ENCODE measurements around the gene MAGI2. TPM values are rescaled to one million over a fixed set of nuclear protein-coding genes. Genes with fewer than 3 reads are reported as not detected.
"Not testable (repeated sequence)": the region's sequence is repeated elsewhere in the genome, so short reads cannot be mapped to it uniquely, and the experiment has no call there.

Gene MAGI2
- total and polyA plus RNA-seq, 4 donors, result 43.4 to 61.3 (median 50.1) TPM

DNA sequence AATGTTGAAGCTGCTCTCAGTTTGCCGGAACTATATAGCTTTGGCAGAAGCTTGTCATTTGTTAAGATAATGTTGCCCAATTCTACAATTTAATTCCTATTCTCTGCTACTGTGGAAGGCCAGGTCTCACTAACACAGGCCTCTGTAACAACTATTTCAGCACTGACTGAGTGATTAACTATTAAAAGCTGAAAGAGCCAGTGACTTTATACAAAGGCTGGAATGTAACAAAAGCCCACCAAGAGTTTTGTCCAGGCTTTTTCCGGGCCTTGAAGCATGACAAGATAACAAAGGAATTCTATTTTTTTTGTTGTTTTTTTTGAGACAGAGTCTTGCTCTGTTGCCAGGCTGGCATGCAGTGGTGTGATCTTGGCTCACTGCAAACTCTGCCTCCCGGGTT is 859.3 kb downstream of the MAGI2 start:
- H3K4me1 ChIP-seq (ENCODE audit: control insufficient read depth, insufficient read depth, low read length), result no peaks in the 10 kb centered on the region
- H3K9me3 ChIP-seq (ENCODE audit: control insufficient read depth, insufficient read depth, low read length), result no peaks in the 10 kb centered on the region
- WGBS (ENCODE audit: insufficient coverage), result 30% methylated on average over 2 of the region's 3 CpGs
- no peak overlapping the region for H3K4me3 ChIP-seq (ENCODE audit: low read depth, low read length)
- H3K27ac ChIP-seq (ENCODE audit: low read depth, low read length), result no peak overlapping the region
- no peaks in the 10 kb centered on the region for H3K27me3 ChIP-seq (ENCODE audit: control insufficient read depth, insufficient read depth, low read length)
- no peak for DNase-seq (ENCODE audit: low read depth in 4 of 6, low spot score in 6 of 6)
- H3K36me3 ChIP-seq (ENCODE audit: control insufficient read depth, insufficient read depth, low read length), result no peaks in the 10 kb centered on the region

DNA sequence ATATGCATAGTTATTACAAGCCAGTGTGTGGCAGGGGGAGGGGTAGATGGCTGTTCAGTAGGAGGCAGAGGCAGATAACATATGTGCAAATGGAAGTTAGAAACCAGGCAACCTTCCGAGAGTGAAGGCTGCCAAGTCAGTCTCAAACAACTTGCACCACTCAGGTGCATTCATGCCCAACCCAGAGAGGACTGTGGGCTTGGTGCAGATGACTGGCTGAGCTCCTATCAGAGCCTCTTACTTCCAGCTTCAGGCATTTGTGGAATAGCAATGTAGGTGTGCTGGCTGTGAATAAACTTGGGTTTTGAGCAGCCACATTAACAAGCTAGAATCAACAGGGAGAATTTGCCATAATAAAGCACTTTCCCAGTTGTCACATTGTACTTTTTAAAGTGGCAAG is 865.1 kb downstream of the MAGI2 start:
- H3K27ac ChIP-seq (ENCODE audit: low read depth, low read length), result no peak overlapping the region
- no peaks in the 10 kb centered on the region for H3K36me3 ChIP-seq (ENCODE audit: control insufficient read depth, insufficient read depth, low read length)
- WGBS (ENCODE audit: insufficient coverage), result 0% methylated on average over 1 of the region's 1 CpG

GRCh38 chr7:78587443-78588044 is 865.9 kb downstream of the MAGI2 start:
- no CpG with 5 or more reads among the region's 5 CpGs for WGBS (ENCODE audit: insufficient coverage)
- no peak overlapping the region for H3K27ac ChIP-seq (ENCODE audit: low read depth, low read length)
- no peak for DNase-seq (ENCODE audit: low read depth in 4 of 6, low spot score in 6 of 6)
- no peaks in the 10 kb centered on the region for H3K9me3 ChIP-seq (ENCODE audit: control insufficient read depth, insufficient read depth, low read length)
- H3K4me3 ChIP-seq (ENCODE audit: low read depth, low read length), result no peak overlapping the region
- no peaks in the 10 kb centered on the region for H3K4me1 ChIP-seq (ENCODE audit: control insufficient read depth, insufficient read depth, low read length)
- H3K36me3 ChIP-seq (ENCODE audit: control insufficient read depth, insufficient read depth, low read length), result no peaks in the 10 kb centered on the region
- H3K27me3 ChIP-seq (ENCODE audit: control insufficient read depth, insufficient read depth, low read length), result no peaks in the 10 kb centered on the region

More for the DNA sequence above, 865.1 kb downstream of the MAGI2 start:
- Histone ChIP-seq H3K4me1 (ENCODE audit: control insufficient read depth, insufficient read depth, low read length) (no peaks in the 10 kb centered on the region), H3K9me3 (ENCODE audit: control insufficient read depth, insufficient read depth, low read length) (no peaks in the 10 kb centered on the region), H3K27me3 (ENCODE audit: control insufficient read depth, insufficient read depth, low read length) (no peaks in the 10 kb centered on the region), H3K4me3 (ENCODE audit: low read depth, low read length) (no peak overlapping the region)
- DNase-seq (ENCODE audit: low read depth in 4 of 6, low spot score in 6 of 6), result no peak

GRCh38 chr7:78585980-78586379 is 867.5 kb downstream of the MAGI2 start:
- 100% methylated on average over 3 of the region's 4 CpGs for WGBS (ENCODE audit: insufficient coverage)
- H3K4me3 ChIP-seq (ENCODE audit: low read depth, low read length), result no peak overlapping the region

DNA sequence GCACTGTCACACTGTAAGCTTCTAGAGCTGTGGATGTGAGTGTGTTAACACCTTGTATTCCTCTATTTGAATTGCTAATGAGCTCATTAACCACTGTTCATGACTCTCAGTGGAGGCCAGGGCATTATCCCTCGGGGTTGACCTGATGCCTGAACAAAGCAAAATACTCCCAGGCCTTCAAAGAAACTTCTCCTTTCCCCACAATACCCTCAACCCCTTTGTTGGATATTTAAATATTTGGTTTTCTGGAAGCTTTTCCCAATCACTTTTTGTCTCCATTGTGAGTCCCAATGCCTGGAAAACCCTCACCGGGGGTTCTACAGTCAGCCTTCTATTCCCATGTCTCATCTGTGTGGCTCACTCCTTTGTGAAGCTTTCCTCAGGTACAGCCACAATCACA is 874.8 kb downstream of the MAGI2 start:
- Histone ChIP-seq H3K4me3 (ENCODE audit: low read depth, low read length) (no peak overlapping the region), H3K27me3 (ENCODE audit: control insufficient read depth, insufficient read depth, low read length) (no peaks in the 10 kb centered on the region), H3K36me3 (ENCODE audit: control insufficient read depth, insufficient read depth, low read length) (no peaks in the 10 kb centered on the region), H3K27ac (ENCODE audit: low read depth, low read length) (no peak overlapping the region), H3K9me3 (ENCODE audit: control insufficient read depth, insufficient read depth, low read length) (no peaks in the 10 kb centered on the region), H3K4me1 (ENCODE audit: control insufficient read depth, insufficient read depth, low read length) (no peaks in the 10 kb centered on the region)
- 7% methylated on average over 1 of the region's 2 CpGs for WGBS (ENCODE audit: insufficient coverage)
- DNase-seq (ENCODE audit: low read depth in 4 of 6, low spot score in 6 of 6), result peak in 2 of 6 donors; percentile 27 to 64

More at GRCh38 chr7:78585980-78586379, 867.5 kb downstream of the MAGI2 start:
- Histone ChIP-seq H3K9me3 (ENCODE audit: control insufficient read depth, insufficient read depth, low read length) (no peaks in the 10 kb centered on the region), H3K27me3 (ENCODE audit: control insufficient read depth, insufficient read depth, low read length) (no peaks in the 10 kb centered on the region), H3K27ac (ENCODE audit: low read depth, low read length) (no peak overlapping the region), H3K36me3 (ENCODE audit: control insufficient read depth, insufficient read depth, low read length) (no peaks in the 10 kb centered on the region), H3K4me1 (ENCODE audit: control insufficient read depth, insufficient read depth, low read length) (no peaks in the 10 kb centered on the region)
- no peak for DNase-seq (ENCODE audit: low read depth in 4 of 6, low spot score in 6 of 6)

DNA sequence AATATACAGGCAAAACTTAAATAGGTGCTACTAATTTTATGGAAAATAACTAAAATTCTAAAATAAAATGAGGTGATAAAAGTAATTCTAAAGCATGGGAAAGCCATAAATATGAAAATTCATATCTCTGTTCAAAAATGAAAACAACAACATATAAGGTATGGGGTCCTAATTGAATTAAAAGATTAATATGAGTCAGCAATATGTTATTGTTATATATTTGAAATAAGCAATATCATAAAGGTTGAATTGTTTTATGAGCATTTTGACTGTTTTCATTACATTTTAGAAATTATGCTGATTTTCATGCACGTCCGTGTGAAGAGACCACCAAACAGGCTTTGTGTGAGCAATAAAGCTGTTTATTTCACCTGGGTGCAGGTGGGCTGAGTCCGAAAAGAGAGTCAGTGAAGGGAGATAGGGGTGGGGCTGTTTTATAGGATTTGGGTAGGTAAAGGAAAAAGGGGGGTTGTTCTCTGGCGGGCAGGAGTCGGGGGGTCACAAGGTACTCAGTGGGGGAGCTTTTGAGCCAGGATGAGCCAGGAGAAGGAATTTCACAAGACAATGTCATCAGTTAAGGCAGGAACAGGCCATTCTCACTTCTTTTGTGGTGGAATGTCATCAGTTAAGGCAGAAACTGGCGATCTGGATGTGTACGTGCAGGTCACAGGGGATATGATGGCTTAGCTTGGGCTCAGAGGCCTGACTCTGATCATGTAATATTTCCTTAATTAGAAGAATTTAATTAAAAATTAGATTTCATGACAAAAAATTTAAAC is 876.1 kb downstream of the MAGI2 start:
- H3K27ac ChIP-seq (ENCODE audit: low read depth, low read length); H3K36me3 ChIP-seq (ENCODE audit: control insufficient read depth, insufficient read depth, low read length); H3K4me1 ChIP-seq (ENCODE audit: control insufficient read depth, insufficient read depth, low read length); H3K4me3 ChIP-seq (ENCODE audit: low read depth, low read length); H3K9me3 ChIP-seq (ENCODE audit: control insufficient read depth, insufficient read depth, low read length); H3K27me3 ChIP-seq (ENCODE audit: control insufficient read depth, insufficient read depth, low read length); DNase-seq (ENCODE audit: low read depth in 4 of 6, low spot score in 6 of 6): not testable (repeated sequence)
- WGBS (ENCODE audit: insufficient coverage), result 60% methylated on average over 1 of the region's 7 CpGs

DNA sequence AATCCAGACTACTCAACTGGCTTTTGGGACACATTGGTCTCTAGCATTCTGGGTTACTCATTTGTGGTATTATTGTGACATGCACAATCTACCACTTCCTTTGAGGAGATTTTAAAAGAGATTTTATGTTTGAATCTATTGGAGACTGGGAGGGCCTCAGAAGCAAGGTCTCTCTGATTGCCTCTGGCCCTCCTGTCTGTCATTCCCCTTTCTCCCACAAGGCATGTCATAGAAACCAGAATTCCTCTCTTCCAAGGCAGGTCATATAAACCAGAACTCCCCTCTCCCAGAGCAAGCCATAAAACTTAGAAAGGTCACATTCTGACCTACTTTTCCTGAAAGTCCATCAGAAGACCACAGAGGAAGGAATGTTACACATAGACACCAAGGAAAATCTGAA is 877.2 kb downstream of the MAGI2 start:
- Histone ChIP-seq H3K4me3 (ENCODE audit: low read depth, low read length) (no peak overlapping the region), H3K36me3 (ENCODE audit: control insufficient read depth, insufficient read depth, low read length) (no peaks in the 10 kb centered on the region), H3K27ac (ENCODE audit: low read depth, low read length) (no peak overlapping the region), H3K4me1 (ENCODE audit: control insufficient read depth, insufficient read depth, low read length) (no peaks in the 10 kb centered on the region), H3K9me3 (ENCODE audit: control insufficient read depth, insufficient read depth, low read length) (no peaks in the 10 kb centered on the region), H3K27me3 (ENCODE audit: control insufficient read depth, insufficient read depth, low read length) (no peaks in the 10 kb centered on the region)
- no peak for DNase-seq (ENCODE audit: low read depth in 4 of 6, low spot score in 6 of 6)

DNA sequence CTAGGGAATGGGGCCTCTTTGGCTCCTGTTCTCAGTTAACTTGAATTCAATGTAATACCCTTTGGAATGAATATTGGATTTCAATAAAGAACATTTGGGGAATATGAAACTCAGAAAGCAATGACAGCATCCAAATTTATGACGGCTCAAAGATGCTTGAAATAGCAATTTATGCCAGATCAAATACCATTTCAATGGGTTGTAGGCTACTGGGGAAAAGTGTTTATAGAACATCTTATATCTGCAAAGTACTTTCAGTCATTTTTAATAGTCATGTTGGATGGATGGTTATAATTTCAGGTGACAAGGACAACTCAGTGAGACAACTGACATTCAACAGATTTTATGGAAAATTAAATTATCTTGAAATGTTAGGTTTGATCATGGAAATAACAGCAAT is 882.2 kb downstream of the MAGI2 start:
- peak in 1 of 6 donors; percentile 32 for DNase-seq (ENCODE audit: low read depth in 4 of 6, low spot score in 6 of 6)
- no peaks in the 10 kb centered on the region for H3K9me3 ChIP-seq (ENCODE audit: control insufficient read depth, insufficient read depth, low read length)
- no peak overlapping the region for H3K27ac ChIP-seq (ENCODE audit: low read depth, low read length)
- no peaks in the 10 kb centered on the region for H3K27me3 ChIP-seq (ENCODE audit: control insufficient read depth, insufficient read depth, low read length)
- H3K4me3 ChIP-seq (ENCODE audit: low read depth, low read length), result no peak overlapping the region
- no peaks in the 10 kb centered on the region for H3K36me3 ChIP-seq (ENCODE audit: control insufficient read depth, insufficient read depth, low read length)
- no CpG with 5 or more reads among the region's 1 CpG for WGBS (ENCODE audit: insufficient coverage)
- no peaks in the 10 kb centered on the region for H3K4me1 ChIP-seq (ENCODE audit: control insufficient read depth, insufficient read depth, low read length)

GRCh38 chr7:78568690-78569089 is 884.8 kb downstream of the MAGI2 start:
- no peaks in the 10 kb centered on the region for H3K4me1 ChIP-seq (ENCODE audit: control insufficient read depth, insufficient read depth, low read length)
- no peaks in the 10 kb centered on the region for H3K27me3 ChIP-seq (ENCODE audit: control insufficient read depth, insufficient read depth, low read length)
- no peak overlapping the region for H3K4me3 ChIP-seq (ENCODE audit: low read depth, low read length)
- DNase-seq (ENCODE audit: low read depth in 4 of 6, low spot score in 6 of 6), result no peak
- no peaks in the 10 kb centered on the region for H3K36me3 ChIP-seq (ENCODE audit: control insufficient read depth, insufficient read depth, low read length)
- 89% methylated on average over 3 of the region's 4 CpGs for WGBS (ENCODE audit: insufficient coverage)
- no peak overlapping the region for H3K27ac ChIP-seq (ENCODE audit: low read depth, low read length)
- H3K9me3 ChIP-seq (ENCODE audit: control insufficient read depth, insufficient read depth, low read length), result no peaks in the 10 kb centered on the region

DNA sequence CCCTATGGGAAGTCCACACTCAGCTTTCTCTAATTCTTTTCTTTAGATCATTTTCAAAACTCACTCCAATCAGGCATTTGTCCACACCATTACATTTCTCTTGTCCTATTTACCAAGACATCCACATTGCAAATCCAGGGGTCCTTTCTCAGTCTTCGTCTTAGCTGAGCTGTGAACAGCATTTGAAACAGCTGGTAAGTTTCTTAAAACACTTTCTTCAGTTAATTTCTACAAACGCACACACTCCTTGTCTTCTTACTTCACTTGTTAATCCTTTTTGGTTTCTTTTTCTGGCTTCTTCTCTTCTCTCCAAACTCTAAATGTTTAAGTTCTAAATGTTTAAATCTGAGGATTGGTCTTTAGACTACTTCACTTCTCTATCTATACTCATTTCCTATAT is 885.6 kb downstream of the MAGI2 start:
- Histone ChIP-seq H3K27ac (ENCODE audit: low read depth, low read length) (no peak overlapping the region), H3K27me3 (ENCODE audit: control insufficient read depth, insufficient read depth, low read length) (no peaks in the 10 kb centered on the region), H3K9me3 (ENCODE audit: control insufficient read depth, insufficient read depth, low read length) (no peaks in the 10 kb centered on the region), H3K36me3 (ENCODE audit: control insufficient read depth, insufficient read depth, low read length) (no peaks in the 10 kb centered on the region), H3K4me3 (ENCODE audit: low read depth, low read length) (no peak overlapping the region), H3K4me1 (ENCODE audit: control insufficient read depth, insufficient read depth, low read length) (no peaks in the 10 kb centered on the region)
- WGBS (ENCODE audit: insufficient coverage), result 63% methylated on average over 2 of the region's 2 CpGs
- no peak for DNase-seq (ENCODE audit: low read depth in 4 of 6, low spot score in 6 of 6)

Measured in spinal cord (tissue), 10 donors.